ENCODE measurements around the gene CD300H. TPM values are rescaled to one million over a fixed set of nuclear protein-coding genes. Genes with fewer than 3 reads are reported as not detected.

The CD300H gene
- total RNA-seq, 1 donor from 2014 or later = not detected

GRCh38 chr17:74569020-74570003 is 2.0 kb upstream of the CD300H start:
- Mint-ChIP-seq H3K27ac (ENCODE audit: unreplicated experiment) (no peak overlapping the region), H3K4me3 (ENCODE audit: unreplicated experiment) (no peak overlapping the region), H3K36me3 (ENCODE audit: unreplicated experiment) (peaks cover 5% of the 10 kb centered on the region), H3K27me3 (ENCODE audit: unreplicated experiment) (peaks cover 3% of the 10 kb centered on the region), H3K4me1 (ENCODE audit: low read depth, unreplicated experiment) (peaks cover 18% of the 10 kb centered on the region), H3K9me3 (ENCODE audit: unreplicated experiment) (peaks cover 2% of the 10 kb centered on the region)
- no peak for TF ChIP-seq CTCF (IDR thresholded peaks at IDR 0.05; ENCODE audit: partially characterized antibody, unreplicated experiment)
- DNase-seq = no peak

- no peak for TF ChIP-seq CTCF (IDR thresholded peaks at IDR 0.05; ENCODE audit: partially characterized antibody, unreplicated experiment)
- H3K9me3 Mint-ChIP-seq (ENCODE audit: unreplicated experiment) = peaks cover 3% of the 10 kb centered on the region
These were observed 981 bp upstream of the CD300H start for GRCh38 chr17:74568106-74568873.

GRCh38 chr17:74566132-74566753 is 1.1 kb downstream of the CD300H start:
- H3K4me3 Mint-ChIP-seq (ENCODE audit: unreplicated experiment) = no peak overlapping the region
- peak; percentile 50 for TF ChIP-seq CTCF (IDR thresholded peaks at IDR 0.05; ENCODE audit: partially characterized antibody, unreplicated experiment)
- DNase-seq = peak; percentile 73
- peaks cover 14% of the 10 kb centered on the region for H3K36me3 Mint-ChIP-seq (ENCODE audit: unreplicated experiment)
- H3K4me1 Mint-ChIP-seq (ENCODE audit: low read depth, unreplicated experiment) = peaks cover 18% of the 10 kb centered on the region
- H3K27ac Mint-ChIP-seq (ENCODE audit: unreplicated experiment) = no peak overlapping the region
- H3K9me3 Mint-ChIP-seq (ENCODE audit: unreplicated experiment) = peaks cover 3% of the 10 kb centered on the region
- H3K27me3 Mint-ChIP-seq (ENCODE audit: unreplicated experiment) = peaks cover 3% of the 10 kb centered on the region

More at GRCh38 chr17:74568106-74568873, 981 bp upstream of the CD300H start:
- no peak overlapping the region for H3K27ac Mint-ChIP-seq (ENCODE audit: unreplicated experiment)
- DNase-seq = no peak
- H3K27me3 Mint-ChIP-seq (ENCODE audit: unreplicated experiment) = peaks cover 3% of the 10 kb centered on the region
- no peak overlapping the region for H3K4me3 Mint-ChIP-seq (ENCODE audit: unreplicated experiment)
- peaks cover 18% of the 10 kb centered on the region for H3K4me1 Mint-ChIP-seq (ENCODE audit: low read depth, unreplicated experiment)
- peaks cover 7% of the 10 kb centered on the region for H3K36me3 Mint-ChIP-seq (ENCODE audit: unreplicated experiment)

- no peak overlapping the region for H3K27ac Mint-ChIP-seq (ENCODE audit: unreplicated experiment)
- H3K4me3 Mint-ChIP-seq (ENCODE audit: unreplicated experiment) = no peak overlapping the region
- no peak for TF ChIP-seq CTCF (IDR thresholded peaks at IDR 0.05; ENCODE audit: partially characterized antibody, unreplicated experiment)
- peaks cover 18% of the 10 kb centered on the region for H3K4me1 Mint-ChIP-seq (ENCODE audit: low read depth, unreplicated experiment)
- DNase-seq = no peak
- H3K36me3 Mint-ChIP-seq (ENCODE audit: unreplicated experiment) = peaks cover 14% of the 10 kb centered on the region
- H3K27me3 Mint-ChIP-seq (ENCODE audit: unreplicated experiment) = peaks cover 3% of the 10 kb centered on the region
- peaks cover 3% of the 10 kb centered on the region for H3K9me3 Mint-ChIP-seq (ENCODE audit: unreplicated experiment)
These were observed 2.2 kb downstream of the CD300H start for GRCh38 chr17:74565126-74565525.
